Measurements from ENCODE around the gene MSRB3. TPM values are rescaled to one million over a fixed set of nuclear protein-coding genes. Genes with fewer than 3 reads are reported as not detected.

The MSRB3 gene
- total and polyA plus RNA-seq, 2 donors (not counting 3 experiments of a cell fraction or from before 2014, with no cell fraction given): 20.0 to 59.3 TPM

DNA sequence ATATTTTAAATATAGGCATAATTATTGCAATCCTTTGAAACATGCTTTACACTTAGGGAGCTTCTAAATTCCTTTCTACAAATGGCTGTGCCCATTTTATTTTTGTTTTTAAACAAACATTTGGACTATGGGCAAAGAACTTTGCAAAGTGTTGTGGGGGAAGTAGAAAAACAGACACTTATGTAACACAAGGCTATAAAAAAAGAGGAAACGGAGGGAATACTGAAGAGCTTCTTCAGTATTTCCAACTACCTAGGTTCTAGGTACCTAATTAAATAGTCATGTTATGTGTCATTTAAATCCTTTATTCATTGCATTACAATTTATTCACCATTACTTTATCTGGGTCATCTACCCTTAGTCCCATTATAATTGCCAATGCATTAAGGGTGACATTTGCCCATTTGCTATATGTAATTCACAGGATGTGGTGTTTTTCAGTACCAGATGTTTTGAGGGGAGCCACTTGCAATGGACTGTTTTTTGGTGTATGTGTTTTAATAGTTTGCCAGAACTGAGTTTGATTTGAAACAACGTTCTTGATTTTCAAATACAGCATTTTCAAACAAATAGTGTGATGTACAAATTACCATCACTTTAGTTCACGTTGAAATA is 1.5 kb upstream of the MSRB3 start:
- dilution Hi-C loops (cut with MboI; ENCODE audit: extremely low pct_ligation_motif_present, low sequenced_read_pairs): no loop called here
- H3K36me3 ChIP-seq (ENCODE audit: control insufficient read depth in 2 of 2, extremely low read depth in 1 of 2, insufficient read depth in 2 of 2, low read length in 2 of 2): no peaks in the 10 kb centered on the region
- no peak for TF ChIP-seq POLR2AphosphoS5 (IDR thresholded peaks at IDR 0.05; ENCODE audit: insufficient read depth, low read depth, low read length)
- TF ChIP-seq EZH2 (IDR thresholded peaks at IDR 0.05; ENCODE audit: borderline replicate concordance, low read depth, low read length, severe bottlenecking): no peak
- TF ChIP-seq MYC (IDR thresholded peaks at IDR 0.05; ENCODE audit: low read depth, low read length): no peak
- TF ChIP-seq, protein P1, sequence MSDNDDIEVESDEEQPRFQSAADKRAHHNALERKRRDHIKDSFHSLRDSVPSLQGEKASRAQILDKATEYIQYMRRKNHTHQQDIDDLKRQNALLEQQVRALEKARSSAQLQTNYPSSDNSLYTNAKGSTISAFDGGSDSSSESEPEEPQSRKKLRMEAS (IDR thresholded peaks at IDR 0.05; ENCODE audit: insufficient read depth, insufficient read length): no peak
- TF ChIP-seq GATA2 (IDR thresholded peaks at IDR 0.05; ENCODE audit: insufficient read depth, insufficient read length, low read depth, low read length): no peak
- TF ChIP-seq FOS (IDR thresholded peaks at IDR 0.05; ENCODE audit: borderline replicate concordance, insufficient read depth, low read length): no peak
- TF ChIP-seq, protein P2, sequence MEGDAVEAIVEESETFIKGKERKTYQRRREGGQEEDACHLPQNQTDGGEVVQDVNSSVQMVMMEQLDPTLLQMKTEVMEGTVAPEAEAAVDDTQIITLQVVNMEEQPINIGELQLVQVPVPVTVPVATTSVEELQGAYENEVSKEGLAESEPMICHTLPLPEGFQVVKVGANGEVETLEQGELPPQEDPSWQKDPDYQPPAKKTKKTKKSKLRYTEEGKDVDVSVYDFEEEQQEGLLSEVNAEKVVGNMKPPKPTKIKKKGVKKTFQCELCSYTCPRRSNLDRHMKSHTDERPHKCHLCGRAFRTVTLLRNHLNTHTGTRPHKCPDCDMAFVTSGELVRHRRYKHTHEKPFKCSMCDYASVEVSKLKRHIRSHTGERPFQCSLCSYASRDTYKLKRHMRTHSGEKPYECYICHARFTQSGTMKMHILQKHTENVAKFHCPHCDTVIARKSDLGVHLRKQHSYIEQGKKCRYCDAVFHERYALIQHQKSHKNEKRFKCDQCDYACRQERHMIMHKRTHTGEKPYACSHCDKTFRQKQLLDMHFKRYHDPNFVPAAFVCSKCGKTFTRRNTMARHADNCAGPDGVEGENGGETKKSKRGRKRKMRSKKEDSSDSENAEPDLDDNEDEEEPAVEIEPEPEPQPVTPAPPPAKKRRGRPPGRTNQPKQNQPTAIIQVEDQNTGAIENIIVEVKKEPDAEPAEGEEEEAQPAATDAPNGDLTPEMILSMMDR (IDR thresholded peaks at IDR 0.05; ENCODE audit: extremely low read depth in 1 of 2, insufficient read depth in 1 of 2, low read depth in 1 of 2, low read length in 2 of 2): no peak
- no peak overlapping the region for H3K27ac ChIP-seq (ENCODE audit: insufficient read depth, low read depth, low read length)
- ChIA-PET POLR2A (no interaction called here), CTCF (interaction anchor here (0.6 kb wide), 1 partner anchor 397 kb away, joined by 3 read pairs; no protein-coding TSS in a partner anchor)
- H3K27me3 ChIP-seq (ENCODE audit: control insufficient read depth in 2 of 2, insufficient read depth in 2 of 2, low read length in 2 of 2): no peaks in the 10 kb centered on the region
- H3K79me2 ChIP-seq (ENCODE audit: control insufficient read depth, insufficient read depth, low read length): peaks cover 30% of the 10 kb centered on the region
- FAIRE-seq (no peak), DNase-seq (ENCODE audit: low read depth, low spot score) (no peak)
- no peak overlapping the region for H3K4me2 ChIP-seq (ENCODE audit: insufficient read depth, low read length)
- no peaks in the 10 kb centered on the region for H4K20me1 ChIP-seq (replicated peaks; ENCODE audit: control insufficient read depth, extremely low read depth, insufficient read depth, low read length)
- peaks cover 24% of the 10 kb centered on the region for H3K4me1 ChIP-seq (ENCODE audit: control insufficient read depth, extremely low read depth, insufficient read depth, low read length)
- no peak overlapping the region for H3K9ac ChIP-seq (replicated peaks; ENCODE audit: extremely low read depth, insufficient read depth, low read length)
- H2AFZ ChIP-seq (ENCODE audit: low read depth, low read length): no peak overlapping the region
- intact Hi-C loops (cut with micrococcal nuclease): no loop called here
- BruUV-seq (replicated peaks): no TSS peak
- H3K9me3 ChIP-seq (replicated peaks; ENCODE audit: control insufficient read depth, insufficient read depth, low read length): no peaks in the 10 kb centered on the region
- H3K9me1 ChIP-seq (replicated peaks; ENCODE audit: control insufficient read depth, extremely low read depth, insufficient read depth, low read length): no peaks in the 10 kb centered on the region
- no peak overlapping the region for H3K4me3 ChIP-seq (replicated peaks in 1 of 3; ENCODE audit: insufficient read depth in 1 of 3, low read depth in 1 of 3, low read length in 3 of 3)
